GM18498 (cell line): ENCODE data around the gene GSE1.

Source experiments
- ATAC-seq: cut with Tn5 transposase; IDR thresholded peaks from one replicate; pipeline ENCODE4 v1.9.1; 2021; ENCODE audit warnings: mild to moderate bottlenecking, moderate library complexity; ENCODE audit not compliant: unreplicated experiment

The GSE1 gene

DNA sequence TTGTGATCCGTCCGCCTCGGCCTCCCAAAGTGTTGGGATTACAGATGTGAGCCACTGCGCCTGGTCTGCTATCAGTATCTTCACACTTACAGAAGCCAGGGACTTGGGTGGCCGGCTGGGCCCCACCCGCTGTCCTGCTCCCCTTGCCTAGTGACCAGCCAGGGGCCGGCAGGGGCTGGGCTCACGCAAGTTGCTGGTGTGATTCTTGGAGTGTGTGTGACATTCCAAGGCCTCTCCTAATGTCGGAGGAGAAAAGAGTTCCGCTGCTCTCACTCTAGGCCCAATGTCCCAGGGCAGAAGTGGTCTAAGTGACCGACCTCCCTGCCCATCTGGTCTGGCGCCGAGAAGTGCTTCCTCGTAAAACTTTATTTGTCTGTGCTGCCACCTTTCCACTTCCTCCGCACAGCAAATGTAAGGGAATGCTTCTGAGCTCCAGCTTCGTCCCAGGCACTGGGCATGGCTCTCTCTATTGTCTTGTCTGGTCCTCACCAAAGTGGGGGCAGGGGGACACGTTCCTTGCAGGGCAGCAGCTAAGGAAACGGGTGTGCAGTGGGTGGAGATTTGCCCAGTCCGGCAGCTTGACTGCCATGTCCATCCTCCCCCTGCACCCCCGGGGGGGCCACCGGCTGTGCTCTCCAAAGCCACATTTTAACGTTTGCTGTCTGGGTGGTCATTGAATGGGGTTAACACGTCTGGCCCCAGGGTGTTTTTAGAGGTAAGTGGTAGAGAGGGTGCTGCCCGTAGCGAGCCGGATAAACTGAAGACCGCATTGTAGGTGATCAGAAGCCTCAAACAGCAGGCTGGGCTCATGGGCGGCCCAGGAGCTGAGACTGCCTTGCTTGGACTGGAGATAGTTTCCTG, 7.8 kb upstream of the GSE1 start:
- no peak for ATAC-seq

GRCh38 chr16:85605912-85606841, 6.9 kb upstream of the GSE1 start:
- no peak for ATAC-seq

DNA sequence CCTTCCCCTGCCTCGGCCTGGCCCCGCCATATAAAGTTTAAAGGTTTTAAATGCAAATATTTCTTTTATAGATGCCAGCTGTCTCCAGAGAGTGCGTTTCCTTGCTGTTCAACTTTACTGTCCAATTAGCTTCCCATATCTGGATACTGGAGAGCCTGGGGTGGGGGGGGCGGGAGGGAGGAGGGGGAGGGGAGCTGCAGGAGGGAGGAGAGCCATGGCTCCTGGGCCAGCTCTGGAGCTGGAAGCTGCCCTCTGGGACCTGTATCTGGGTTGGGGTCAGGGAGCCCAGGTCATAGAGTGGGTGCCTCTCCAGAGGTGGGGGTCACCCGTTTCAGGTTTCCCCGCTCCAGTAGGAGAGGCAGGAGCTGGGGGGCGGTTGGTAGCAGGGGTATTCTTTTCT, 6.2 kb upstream of the GSE1 start:
- ATAC-seq = no peak

DNA sequence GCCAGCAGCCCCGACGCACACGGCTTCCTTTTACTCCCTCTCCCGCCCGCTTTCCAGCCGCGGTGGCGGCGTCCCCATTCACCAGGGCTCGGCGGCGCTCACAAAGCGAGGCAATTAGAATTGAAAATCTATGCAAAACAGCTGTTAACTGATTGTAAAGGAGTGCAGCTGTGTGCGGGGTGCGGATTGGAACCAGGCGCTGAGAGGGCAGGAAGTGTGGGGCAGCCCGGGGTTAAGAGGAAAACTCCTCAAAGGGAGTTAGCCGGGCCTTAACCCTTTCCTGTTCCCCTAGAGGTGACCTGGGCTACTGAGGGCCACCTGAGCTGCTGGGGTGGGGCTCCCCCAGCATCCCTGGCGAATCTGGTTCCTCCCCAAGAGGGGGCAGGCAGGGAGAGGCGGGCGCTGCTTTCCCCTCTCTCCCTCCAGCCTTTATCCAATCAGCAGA, 5.8 kb upstream of the GSE1 start:
- ATAC-seq = no peak

GRCh38 chr16:85607796-85608514, 5.2 kb upstream of the GSE1 start:
- ATAC-seq = no peak

GRCh38 chr16:85608515-85608885, 4.6 kb upstream of the GSE1 start:
- ATAC-seq = no peak

GRCh38 chr16:85608887-85609286, 4.2 kb upstream of the GSE1 start:
- no peak for ATAC-seq

- ATAC-seq = no peak
Observed at GRCh38 chr16:85609539-85609938, 3.6 kb upstream of the GSE1 start.

DNA sequence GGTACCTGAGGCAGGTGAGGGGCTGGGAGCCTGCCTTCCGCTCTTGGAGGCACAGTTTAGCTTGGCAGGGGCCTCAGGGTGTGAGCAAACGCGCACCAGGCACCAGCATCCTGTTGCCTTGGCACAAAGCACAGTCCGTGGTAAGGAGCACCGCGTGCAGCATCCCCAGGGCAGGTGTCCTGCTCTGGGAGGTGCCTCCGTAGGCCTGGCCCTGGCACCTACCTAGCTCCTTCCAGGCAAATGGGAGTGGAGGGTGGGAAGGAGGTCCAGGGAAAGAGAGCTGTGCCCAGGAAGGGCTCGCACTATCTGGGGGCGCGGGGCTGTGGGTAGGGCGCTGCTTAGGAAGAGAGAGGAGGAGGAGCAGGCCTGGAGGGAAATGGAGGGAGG, 3.1 kb upstream of the GSE1 start:
- ATAC-seq = no peak

- ATAC-seq = peak; percentile 31
Observed at GRCh38 chr16:85610446-85611193, 2.5 kb upstream of the GSE1 start.

- ATAC-seq = no peak
Observed at GRCh38 chr16:85611194-85611443, 2.0 kb upstream of the GSE1 start.

- ATAC-seq = no peak
Observed at GRCh38 chr16:85611444-85612190, 1.5 kb upstream of the GSE1 start.

DNA sequence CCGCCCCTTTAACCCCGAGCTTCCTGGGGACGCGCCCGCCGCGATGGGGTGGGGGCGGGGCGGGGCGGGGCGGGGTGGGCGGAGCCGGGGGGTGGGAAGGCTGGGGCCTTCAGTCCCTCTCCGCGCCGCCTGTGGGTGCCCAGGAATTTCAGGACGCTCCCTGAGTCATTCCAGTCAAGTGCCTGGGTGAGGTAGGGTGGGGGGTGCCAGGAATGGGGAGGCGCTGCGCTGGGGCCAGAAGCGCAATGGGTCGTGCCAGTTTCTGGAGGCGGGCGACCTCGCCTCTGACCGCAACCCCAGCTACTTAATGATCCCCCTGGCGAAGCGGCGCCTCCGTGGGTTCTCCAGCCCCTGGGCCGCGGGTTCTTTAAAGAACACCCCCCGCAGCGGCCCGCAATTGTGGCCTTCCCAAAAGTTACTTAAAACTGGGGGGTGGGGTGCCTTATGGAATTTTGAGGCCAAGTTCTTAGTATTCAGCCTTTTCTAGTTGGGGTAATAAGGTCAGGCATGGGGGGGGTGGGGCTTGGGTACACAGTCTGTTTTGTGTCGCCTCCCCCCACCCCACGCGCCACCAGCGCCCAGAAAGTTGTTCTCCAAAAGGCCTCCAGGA, 826 bp upstream of the GSE1 start:
- no peak for ATAC-seq

GRCh38 chr16:85613604-85614337, 649 bp downstream of the GSE1 start:
- ATAC-seq = no peak

- no peak for ATAC-seq
Observed at GRCh38 chr16:85614338-85615013, 1.4 kb downstream of the GSE1 start.

- ATAC-seq = no peak
Observed at GRCh38 chr16:85615014-85615851, 2.1 kb downstream of the GSE1 start.

DNA sequence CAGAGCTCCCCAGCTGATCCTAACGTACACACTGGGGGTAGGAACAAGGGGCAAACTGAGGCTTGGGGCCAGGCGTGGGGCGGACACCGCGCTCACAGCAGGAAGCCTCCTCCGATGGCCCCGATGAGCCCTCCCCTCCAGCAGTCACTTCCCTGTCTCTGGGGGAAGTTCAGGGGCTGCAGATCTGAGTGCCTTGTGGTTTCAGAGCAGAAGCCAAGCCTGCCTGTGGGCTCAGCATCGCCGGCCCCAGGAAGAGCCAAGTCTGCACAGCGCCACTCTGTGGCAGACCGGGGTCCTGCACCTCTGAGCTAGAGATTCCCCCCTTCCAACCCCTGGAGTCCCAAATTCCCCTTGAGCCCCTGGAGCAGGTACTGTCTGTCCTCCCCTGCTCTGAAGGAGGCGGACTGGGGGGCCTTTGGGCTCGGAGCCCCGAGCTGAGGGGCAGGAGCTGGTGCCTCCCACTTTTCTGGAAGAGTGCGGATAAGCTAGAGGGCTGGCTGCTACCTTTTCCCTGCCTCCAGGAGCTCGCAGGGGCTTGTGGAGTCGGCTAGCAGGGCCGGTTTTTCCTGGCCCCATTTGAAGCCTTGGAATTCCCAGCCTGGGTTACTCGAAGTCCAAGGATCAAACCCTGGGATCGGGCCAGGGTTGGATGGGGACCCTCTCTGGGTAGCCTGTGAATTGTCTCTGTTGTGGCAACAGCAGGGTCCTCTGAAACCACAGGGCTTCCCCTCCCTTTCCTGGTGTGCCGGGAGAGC, 2.9 kb downstream of the GSE1 start:
- ATAC-seq = no peak
